ENCODE measurements around the gene DUOXA2.
A peak's percentile ranks its signal among the peaks of the same experiment; 100 is the strongest.

The DUOXA2 gene

GRCh38 chr15:45150481-45150880 lies 36.4 kb downstream of the DUOXA2 start:
- DNase-seq (ENCODE audit: extremely low spot score, insufficient read length, low read depth) (no peak), FAIRE-seq (no peak)

- FAIRE-seq (no peak), DNase-seq (ENCODE audit: extremely low spot score, insufficient read length, low read depth) (no peak)
These were observed 36.9 kb downstream of the DUOXA2 start for GRCh38 chr15:45150997-45151396.

- no peak for DNase-seq (ENCODE audit: extremely low spot score, insufficient read length, low read depth)
- FAIRE-seq, result no peak
These were observed 38.1 kb downstream of the DUOXA2 start for GRCh38 chr15:45151998-45152828.

GRCh38 chr15:45155739-45156138 lies 41.6 kb downstream of the DUOXA2 start:
- no peak for FAIRE-seq
- DNase-seq (ENCODE audit: extremely low spot score, insufficient read length, low read depth), result no peak

DNA sequence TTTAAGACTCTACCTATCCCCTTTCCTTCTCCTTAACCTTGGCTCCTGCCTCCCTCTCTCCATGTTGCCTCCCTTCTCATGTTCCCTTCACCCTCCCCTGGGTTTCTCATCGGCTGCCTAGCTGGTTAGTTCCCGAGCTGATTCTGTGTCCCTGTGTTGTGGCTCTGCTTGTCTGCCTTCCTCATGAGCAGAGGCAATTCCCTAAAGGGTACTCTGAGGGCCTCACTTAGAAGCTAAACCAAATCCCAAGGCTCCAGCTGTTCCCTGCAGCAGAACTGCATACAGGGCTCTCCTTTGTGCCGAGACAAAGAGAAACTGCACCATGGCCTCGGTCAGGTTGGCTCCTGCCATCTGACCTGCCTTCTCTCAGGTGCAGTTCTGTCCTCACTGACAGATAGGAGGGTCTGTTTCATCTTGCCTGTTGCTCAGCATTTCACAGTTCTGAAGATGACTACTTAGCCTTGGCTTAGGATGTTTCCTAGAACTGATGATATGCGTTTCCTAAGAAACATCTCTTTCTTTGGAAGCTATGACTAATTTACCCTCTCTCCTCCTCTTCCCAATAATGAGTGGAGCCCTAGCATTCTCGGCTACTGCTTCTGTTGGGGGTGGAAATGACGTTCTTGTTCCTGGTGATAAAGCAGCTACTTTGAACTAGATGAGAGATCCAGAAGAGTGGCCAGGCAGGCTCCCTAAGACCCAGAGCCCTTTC lies 42.8 kb downstream of the DUOXA2 start:
- DNase-seq (ENCODE audit: extremely low spot score, insufficient read length, low read depth) (no peak), FAIRE-seq (no peak)

DNA sequence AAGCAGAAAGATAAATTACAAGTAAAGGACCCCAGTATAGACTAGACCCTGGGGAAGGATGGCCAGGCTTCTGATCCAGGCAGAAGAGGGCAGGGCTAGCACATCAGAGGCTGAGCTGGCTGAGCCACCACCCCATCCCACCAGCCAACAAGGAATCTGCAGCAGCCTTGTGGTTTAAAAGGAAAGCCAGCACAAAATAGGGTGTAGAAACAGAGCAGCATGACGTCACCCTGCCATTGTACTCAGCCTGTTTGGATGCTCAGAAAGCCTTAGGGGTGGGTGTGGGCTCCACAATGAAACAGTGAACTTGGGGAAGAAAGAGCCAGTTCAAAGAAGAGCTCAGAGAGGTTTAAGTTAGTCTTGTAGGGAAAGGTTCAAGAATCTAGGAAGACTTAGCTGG lies 43.8 kb downstream of the DUOXA2 start:
- FAIRE-seq (no peak), DNase-seq (ENCODE audit: extremely low spot score, insufficient read length, low read depth) (no peak)

DNA sequence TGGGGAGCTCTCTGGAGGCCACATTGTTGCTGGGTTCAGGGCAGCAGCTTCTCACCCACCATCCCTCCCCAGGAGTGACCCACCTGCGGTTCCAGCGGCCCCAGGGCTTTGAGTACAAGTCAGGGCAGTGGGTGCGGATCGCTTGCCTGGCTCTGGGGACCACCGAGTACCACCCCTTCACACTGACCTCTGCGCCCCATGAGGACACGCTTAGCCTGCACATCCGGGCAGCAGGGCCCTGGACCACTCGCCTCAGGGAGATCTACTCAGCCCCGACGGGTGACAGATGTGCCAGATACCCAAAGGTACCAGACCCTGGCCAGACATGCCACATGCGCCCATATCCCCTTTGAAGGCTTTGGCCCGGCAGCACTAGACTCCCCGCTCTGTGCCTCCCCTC lies 47.5 kb downstream of the DUOXA2 start:
- FAIRE-seq, result no peak

DNA sequence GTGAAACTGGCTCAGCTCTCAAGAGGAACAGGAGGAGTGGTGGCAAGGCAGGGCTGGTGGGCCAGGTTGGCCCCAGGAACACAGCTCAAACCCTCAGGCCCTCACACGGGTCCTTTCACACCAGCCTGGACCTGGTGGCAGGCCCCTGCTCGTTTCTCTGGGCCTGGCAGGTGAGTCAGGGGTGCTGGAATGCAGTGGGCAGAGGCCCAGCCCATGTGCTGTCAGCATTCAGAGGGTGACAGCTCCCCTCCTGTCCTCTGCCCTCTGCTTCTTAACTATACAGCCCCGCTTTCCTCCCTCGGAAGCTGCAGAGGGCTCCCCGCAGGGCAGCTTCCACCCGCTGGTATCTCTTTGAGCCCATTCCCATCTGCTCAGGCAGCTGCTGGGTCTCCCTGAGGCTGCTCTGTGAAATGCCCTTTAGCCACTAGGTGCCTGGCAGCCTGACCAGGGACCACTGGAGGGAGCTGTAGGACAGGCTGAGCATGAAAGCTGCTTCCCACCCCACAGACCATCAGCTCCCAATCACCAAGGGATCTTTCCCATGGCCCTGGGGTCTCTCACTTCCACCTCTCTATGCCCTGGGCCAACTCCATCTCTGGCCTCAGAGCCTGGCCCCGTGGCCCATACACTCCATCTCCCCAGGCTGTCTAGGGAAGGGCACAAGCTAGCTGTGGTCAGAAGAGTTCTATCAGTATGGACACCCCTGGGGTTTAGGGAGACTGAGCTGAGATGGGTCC lies 48.8 kb downstream of the DUOXA2 start:
- peak; percentile 90 for FAIRE-seq

More for the DNA sequence above, 47.5 kb downstream of the DUOXA2 start:
- DNase-seq (ENCODE audit: extremely low spot score, insufficient read length, low read depth), result no peak

DNA sequence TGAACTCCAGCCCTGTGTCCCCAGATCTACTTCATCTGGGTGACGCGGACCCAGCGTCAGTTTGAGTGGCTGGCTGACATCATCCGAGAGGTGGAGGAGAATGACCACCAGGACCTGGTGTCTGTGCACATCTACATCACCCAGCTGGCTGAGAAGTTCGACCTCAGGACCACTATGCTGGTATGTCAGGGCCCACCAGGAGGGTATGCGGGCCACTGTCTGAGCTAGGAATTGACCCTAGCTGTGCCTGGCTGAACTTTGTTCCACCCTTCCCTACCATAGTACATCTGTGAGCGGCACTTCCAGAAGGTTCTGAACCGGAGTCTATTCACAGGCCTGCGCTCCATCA lies 49.4 kb downstream of the DUOXA2 start:
- no peak for DNase-seq (ENCODE audit: extremely low spot score, insufficient read length, low read depth)
- no peak for FAIRE-seq

More for the DNA sequence above, 48.8 kb downstream of the DUOXA2 start:
- DNase-seq (ENCODE audit: extremely low spot score, insufficient read length, low read depth), result peak; percentile 71

DNA sequence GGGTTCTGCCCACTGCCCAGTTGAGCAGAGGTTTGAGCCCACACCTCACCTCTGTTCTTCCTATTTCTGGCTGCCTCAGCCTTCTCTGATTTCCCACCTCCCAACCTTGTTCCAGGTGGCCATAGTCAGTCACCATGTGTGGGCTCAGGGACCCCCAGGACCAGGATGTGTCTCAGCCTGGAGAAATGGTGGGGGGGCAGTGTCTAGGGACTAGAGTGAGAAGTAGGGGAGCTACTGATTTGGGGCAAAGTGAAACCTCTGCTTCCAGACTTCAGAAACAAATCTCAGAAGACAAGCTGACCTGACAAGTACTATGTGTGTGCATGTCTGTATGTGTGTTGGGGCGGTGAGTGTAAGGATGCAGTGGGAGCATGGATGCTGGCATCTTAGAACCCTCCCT lies 50.8 kb downstream of the DUOXA2 start:
- FAIRE-seq, result no peak

GRCh38 chr15:45165536-45165935 lies 51.4 kb downstream of the DUOXA2 start:
- no peak for DNase-seq (ENCODE audit: extremely low spot score, insufficient read length, low read depth)
- FAIRE-seq, result no peak

More for the DNA sequence above, 50.8 kb downstream of the DUOXA2 start:
- no peak for DNase-seq (ENCODE audit: extremely low spot score, insufficient read length, low read depth)

DNA sequence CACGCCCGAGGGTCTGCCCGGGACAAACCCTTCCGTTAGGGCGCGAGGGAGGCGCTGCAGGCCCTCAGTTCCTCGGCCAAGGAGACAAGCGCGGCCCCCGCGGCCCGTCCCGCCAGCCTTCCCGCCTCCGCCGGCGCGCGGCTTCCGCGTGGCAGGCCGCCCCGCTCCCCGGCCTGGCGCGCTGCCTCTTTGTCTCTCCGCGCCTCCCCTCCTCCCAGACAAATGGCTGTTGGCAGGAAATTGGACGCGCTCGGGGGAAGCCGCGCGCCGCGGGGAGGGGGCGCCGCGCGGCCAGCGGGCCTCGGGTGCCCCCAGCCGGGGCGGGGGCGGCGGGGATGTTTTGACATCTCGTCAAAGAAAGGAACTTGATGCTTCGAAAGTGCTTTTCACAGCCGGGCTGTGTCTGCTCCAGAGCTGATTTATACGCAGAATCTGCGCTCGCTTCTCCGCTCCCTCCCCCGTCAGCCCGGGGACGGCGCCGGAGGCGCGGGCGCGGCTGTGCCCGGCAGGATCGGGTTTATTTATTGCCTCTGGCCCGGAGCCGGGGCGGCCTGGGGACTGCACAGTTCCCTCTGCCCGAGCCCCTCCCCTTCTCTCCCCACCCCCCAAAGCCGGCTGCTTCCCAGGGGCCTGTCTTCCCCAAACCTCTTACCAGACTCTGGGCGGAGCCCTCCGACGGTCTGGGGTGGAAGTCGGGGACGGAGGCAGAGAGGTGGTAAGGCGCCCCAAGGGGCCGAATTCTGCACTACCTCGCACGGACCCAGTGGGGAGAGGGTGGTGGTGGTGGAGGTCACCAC lies 52.9 kb downstream of the DUOXA2 start:
- FAIRE-seq (peak; percentile 92), DNase-seq (ENCODE audit: extremely low spot score, insufficient read length, low read depth) (peak; percentile 78)

DNA sequence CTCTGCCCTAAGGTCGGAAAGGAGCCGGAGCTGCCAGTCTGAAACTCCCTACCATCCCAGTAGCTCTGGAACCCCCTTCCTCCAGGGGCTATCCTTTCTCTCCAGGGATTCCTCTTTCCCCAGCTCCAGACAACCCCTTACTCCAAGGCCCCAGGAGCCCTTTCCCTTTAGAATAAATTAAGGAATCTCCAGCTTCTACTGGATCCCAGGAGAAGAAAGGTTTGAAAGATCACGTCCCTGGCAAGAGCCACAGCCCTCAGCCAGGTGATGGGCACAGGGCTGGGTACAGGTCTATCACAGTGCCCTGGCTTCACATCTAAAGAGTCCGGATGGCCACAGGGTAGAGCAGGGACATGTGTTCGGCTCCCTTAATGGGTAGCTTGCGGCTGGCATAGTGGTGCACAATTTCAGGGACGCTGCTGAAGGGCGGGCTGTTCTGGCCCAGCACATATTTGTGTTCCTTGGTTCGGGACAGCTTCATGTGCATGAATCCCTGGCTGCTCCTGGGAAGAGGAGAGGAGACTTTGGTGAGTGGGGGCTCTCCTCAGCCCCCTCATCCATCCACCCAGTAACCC lies 53.6 kb downstream of the DUOXA2 start:
- DNase-seq (ENCODE audit: extremely low spot score, insufficient read length, low read depth) (no peak), FAIRE-seq (no peak)

Data from GM18507 (cell line).